NCI-H1436 (cell line): ENCODE results near the gene DKK3.
A peak's percentile ranks its signal among the peaks of the same experiment; 100 is the strongest.

ENCODE experiments used
- DNase-seq: peaks from one replicate; lab custom pipeline; 2025; lab: John Stamatoyannopoulos, UW

DKK3 gene

GRCh38 chr11:11940551-11940950 lies 67.9 kb downstream of the DKK3 start:
- DNase-seq: no peak

DNA sequence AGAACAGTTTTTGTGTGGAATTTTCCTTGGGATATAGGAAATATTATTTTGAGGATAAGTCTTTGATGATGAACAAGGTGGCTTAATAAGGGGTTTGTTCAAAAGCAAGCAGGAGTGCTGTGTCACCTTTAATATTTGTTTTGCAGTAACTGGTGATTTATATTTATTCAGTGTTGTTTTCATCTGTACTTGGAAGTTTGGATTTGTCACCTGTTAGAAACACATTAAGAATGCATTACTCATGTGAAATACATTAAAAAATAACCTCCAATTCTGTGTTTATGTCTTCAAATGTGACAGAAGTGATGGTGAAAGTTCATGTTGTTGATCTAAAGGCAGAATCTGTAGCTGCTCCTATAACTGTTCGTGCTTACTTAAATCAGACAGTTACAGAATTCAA lies 70.5 kb downstream of the DKK3 start:
- DNase-seq: no peak

DNA sequence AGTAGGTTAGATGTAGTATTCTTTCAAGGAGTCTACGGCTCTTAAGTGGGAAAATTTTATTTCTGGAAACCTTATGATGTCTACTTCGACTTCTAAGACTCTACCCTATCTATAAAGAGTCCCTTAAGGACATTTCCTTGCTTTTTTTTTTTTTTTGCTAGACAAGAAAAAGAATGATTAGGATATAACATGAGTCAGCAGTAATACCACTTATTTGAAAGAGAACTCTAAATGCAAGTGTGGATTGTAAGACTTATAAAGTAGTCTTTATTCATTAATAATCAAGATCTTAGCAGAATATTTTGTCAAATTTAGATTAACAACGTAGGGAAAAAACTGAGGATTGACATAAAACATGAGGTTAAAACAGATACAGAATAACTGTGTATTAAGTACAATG lies 71.0 kb downstream of the DKK3 start:
- no peak for DNase-seq

GRCh38 chr11:11935536-11935935 lies 72.9 kb downstream of the DKK3 start:
- DNase-seq: no peak

GRCh38 chr11:11931461-11932055 lies 76.9 kb downstream of the DKK3 start:
- peak; percentile 7 for DNase-seq

- no peak for DNase-seq
These were observed 78.5 kb downstream of the DKK3 start for GRCh38 chr11:11929920-11930319.

DNA sequence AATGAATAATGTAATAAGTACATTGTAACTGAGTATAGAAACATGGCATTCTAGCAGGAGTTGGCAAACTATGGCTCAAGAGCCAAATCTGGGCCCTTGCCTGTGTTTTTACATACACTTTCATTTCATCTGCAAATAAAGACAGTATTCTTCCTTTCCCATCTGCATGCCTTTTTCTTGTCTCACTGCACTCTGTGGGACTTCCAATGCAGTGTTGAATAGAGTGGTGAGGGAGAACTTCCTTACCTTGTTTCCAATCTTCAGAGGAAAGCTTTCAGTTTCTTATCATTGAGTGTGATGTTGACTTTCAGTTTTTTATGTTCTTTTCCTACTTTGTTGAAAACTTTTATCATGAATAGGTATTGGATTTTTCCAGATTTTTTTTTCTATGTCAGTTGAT lies 84.6 kb downstream of the DKK3 start:
- DNase-seq: no peak

GRCh38 chr11:11916981-11917399 lies 91.4 kb downstream of the DKK3 start:
- no peak for DNase-seq

DNA sequence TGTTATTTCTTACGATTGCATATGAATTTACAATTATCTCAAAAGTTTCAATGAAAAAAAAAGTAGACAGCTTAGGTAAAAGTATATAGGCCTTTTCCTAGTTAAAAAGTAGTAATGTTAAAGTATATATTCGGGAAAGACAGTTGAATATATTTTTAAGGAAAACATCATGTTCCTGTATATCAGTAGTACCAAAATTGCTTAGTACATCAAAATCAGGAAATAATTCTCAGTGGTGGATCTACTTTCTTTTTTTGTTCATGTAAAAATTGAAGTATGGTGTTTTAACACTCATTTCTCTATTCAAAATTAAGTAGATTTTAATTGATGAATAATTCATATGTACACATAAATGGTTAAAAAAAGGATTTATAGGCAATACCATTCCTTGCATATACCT lies 92.8 kb downstream of the DKK3 start:
- no peak for DNase-seq

DNA sequence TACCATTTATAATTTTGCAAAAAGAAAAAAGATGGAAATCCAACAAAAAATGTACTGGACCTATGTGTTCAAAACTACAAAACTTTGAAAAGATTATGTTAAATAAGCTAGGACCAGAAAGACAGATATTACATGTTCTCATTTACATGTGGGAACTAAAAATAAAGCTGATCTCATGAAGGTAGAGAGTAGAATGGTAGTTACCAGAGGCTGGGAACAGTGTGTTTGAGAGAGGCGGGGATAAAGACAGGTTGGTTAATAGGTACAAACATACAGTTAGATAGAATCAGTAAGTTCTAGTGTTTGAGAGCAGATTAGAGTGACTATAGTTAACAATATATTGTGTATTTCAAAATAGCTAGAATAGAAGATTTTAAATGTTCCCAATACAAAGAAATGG lies 95.0 kb downstream of the DKK3 start:
- DNase-seq: no peak
